NCI-H2196 treated with DMSO at 0.1 percent for 48 hours (cell line): ENCODE results near the gene USB1.

ENCODE experiments used
- DNase-seq: peaks from one replicate; lab custom pipeline; 2025; ENCODE audit not compliant: unreplicated experiment; lab: John Stamatoyannopoulos, UW

The USB1 gene

GRCh38 chr16:58046054-58046881 is 45.1 kb downstream of the USB1 start:
- DNase-seq: no peak

GRCh38 chr16:58046936-58047335 is 45.7 kb downstream of the USB1 start:
- DNase-seq: no peak

GRCh38 chr16:58047557-58048348 is 46.5 kb downstream of the USB1 start:
- no peak for DNase-seq

- no peak for DNase-seq
These were observed 47.5 kb downstream of the USB1 start for GRCh38 chr16:58048494-58049231.

- DNase-seq: no peak
These were observed 48.3 kb downstream of the USB1 start for GRCh38 chr16:58049232-58050185.

GRCh38 chr16:58051296-58051695 is 50.1 kb downstream of the USB1 start:
- no peak for DNase-seq

GRCh38 chr16:58051821-58052603 is 50.8 kb downstream of the USB1 start:
- DNase-seq: no peak

- no peak for DNase-seq
These were observed 52.4 kb downstream of the USB1 start for GRCh38 chr16:58053682-58054005.

GRCh38 chr16:58054289-58054688 is 53.1 kb downstream of the USB1 start:
- DNase-seq: no peak

GRCh38 chr16:58056580-58056979 is 55.4 kb downstream of the USB1 start:
- no peak for DNase-seq

GRCh38 chr16:58057121-58057520 is 55.9 kb downstream of the USB1 start:
- no peak for DNase-seq

- DNase-seq: no peak
These were observed 56.6 kb downstream of the USB1 start for GRCh38 chr16:58057784-58058183.

- DNase-seq: no peak
These were observed 61.6 kb downstream of the USB1 start for GRCh38 chr16:58062821-58063220.

GRCh38 chr16:58063377-58064076 is 62.3 kb downstream of the USB1 start:
- DNase-seq: no peak

GRCh38 chr16:58070585-58070984 is 69.4 kb downstream of the USB1 start:
- DNase-seq: no peak
